Dedifferentiated amniotic fluid mesenchymal stem cell (primary cell): Measurements from ENCODE around the gene KDM4F.
"Not testable (repeated sequence)": the region's sequence is repeated elsewhere in the genome, so short reads cannot be mapped to it uniquely, and the experiment has no call there.

Experiments
- DNase-seq: peaks from one replicate; pipeline ENCODE4 v3.0.0-alpha.2; 2016; ENCODE audit errors: extremely low spot score

Gene KDM4F

GRCh38 chr11:95049122-95049521, at the start of gene KDM4F:
Gene KDM4F (plus strand): TSS chr11:95049422.
- DNase-seq = not testable (repeated sequence)

GRCh38 chr11:95003716-95004115, 45.5 kb upstream of the KDM4F start:
- DNase-seq = no peak

- no peak for DNase-seq
Measured at GRCh38 chr11:95005642-95006041, 43.6 kb upstream of the KDM4F start.

- DNase-seq = no peak
Measured at GRCh38 chr11:95011376-95011775, 37.8 kb upstream of the KDM4F start.

GRCh38 chr11:95014184-95014821, 34.9 kb upstream of the KDM4F start:
- no peak for DNase-seq

- DNase-seq = no peak
Measured at GRCh38 chr11:95016139-95016538, 33.1 kb upstream of the KDM4F start.

GRCh38 chr11:95021468-95021867, 27.8 kb upstream of the KDM4F start:
- DNase-seq = not testable (repeated sequence)

GRCh38 chr11:95024958-95025357, 24.3 kb upstream of the KDM4F start, which contains the start of gene KDM4E:
Gene KDM4E (plus strand): TSS chr11:95025258. CDS start chr11:95025558, 300 bp downstream.
- DNase-seq = no peak

- DNase-seq = not testable (repeated sequence)
Measured at GRCh38 chr11:95025594-95025993, 23.6 kb upstream of the KDM4F start.

- no peak for DNase-seq
Measured at GRCh38 chr11:95028357-95028756, 20.9 kb upstream of the KDM4F start.

- DNase-seq = no peak
Measured at GRCh38 chr11:95033051-95033450, 16.2 kb upstream of the KDM4F start.

- no peak for DNase-seq
Measured at GRCh38 chr11:95035316-95035715, 13.9 kb upstream of the KDM4F start.

GRCh38 chr11:95037356-95038035, 11.7 kb upstream of the KDM4F start:
- DNase-seq = not testable (repeated sequence)

GRCh38 chr11:95042239-95042638, 7.0 kb upstream of the KDM4F start:
- DNase-seq = no peak

- DNase-seq = no peak
Measured at GRCh38 chr11:95042906-95043305, 6.3 kb upstream of the KDM4F start.

- DNase-seq = no peak
Measured at GRCh38 chr11:95044010-95044409, 5.2 kb upstream of the KDM4F start.

GRCh38 chr11:95045812-95046211, 3.4 kb upstream of the KDM4F start:
- DNase-seq = no peak

- no peak for DNase-seq
Measured at GRCh38 chr11:95050595-95051202, 1.5 kb downstream of the KDM4F start.

GRCh38 chr11:95054356-95054755, 5.1 kb downstream of the KDM4F start:
- no peak for DNase-seq

GRCh38 chr11:95055283-95055897, 6.2 kb downstream of the KDM4F start:
- DNase-seq = no peak

- DNase-seq = no peak
Measured at GRCh38 chr11:95057959-95058358, 8.7 kb downstream of the KDM4F start.

- no peak for DNase-seq
Measured at GRCh38 chr11:95058621-95059020, 9.4 kb downstream of the KDM4F start.

GRCh38 chr11:95059046-95059445, 9.8 kb downstream of the KDM4F start:
- no peak for DNase-seq
